Mesenteric fat pad (tissue), 1 donor: ENCODE measurements around the gene TMSB4X. TPM values are rescaled to one million over a fixed set of nuclear protein-coding genes. Genes with fewer than 3 reads are reported as not detected.
"Not testable (repeated sequence)": the region's sequence is repeated elsewhere in the genome, so short reads cannot be mapped to it uniquely, and the experiment has no call there.

Source experiments
- DNase-seq: peaks from one replicate; pipeline ENCODE4 v3.0.0-alpha.2; 2020; ENCODE audit warnings: low spot score
- total RNA-seq: library from RNA; stranded (reverse); fragmentation: NEBNext Ultra II Directional; extraction: Animal tissue kit (Norgen Biotek cat#: 25700); gene quantifications from one replicate; pipeline ENCODE4 v1.2.1, GENCODE V29; 2021
- donor health status: DM: yes; HTN: yes; CAD: no.

The TMSB4X gene
- total RNA-seq, 1 donor from 2014 or later: 3,940 TPM

DNA sequence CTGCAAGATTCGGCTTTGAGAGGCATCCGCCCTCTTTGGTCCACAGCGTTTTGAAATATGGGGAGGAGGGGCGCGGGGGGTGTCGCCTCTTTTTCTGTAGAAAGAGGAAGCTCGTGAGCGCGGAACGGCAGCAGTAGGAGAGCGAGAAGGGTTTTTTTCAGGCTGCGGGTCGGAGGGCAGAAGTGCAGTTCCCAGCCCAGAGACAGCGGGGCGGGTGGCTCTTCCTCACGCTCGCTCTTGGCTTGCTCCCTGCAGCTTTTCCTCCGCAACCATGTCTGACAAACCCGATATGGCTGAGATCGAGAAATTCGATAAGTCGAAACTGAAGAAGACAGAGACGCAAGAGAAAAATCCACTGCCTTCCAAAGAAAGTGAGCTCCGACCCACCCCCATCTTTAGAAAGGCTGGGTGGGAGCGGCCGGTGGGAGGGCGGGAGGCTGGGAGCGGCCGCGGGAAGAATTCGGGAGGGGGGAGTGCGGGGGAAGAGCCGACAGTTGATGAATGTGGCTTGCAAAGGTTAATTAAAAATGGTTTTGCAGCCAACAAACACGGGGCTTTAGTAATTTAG, 1.2 kb downstream of the TMSB4X start:
- no peak for DNase-seq

GRCh38 chrX:12976819-12977732, 2.2 kb downstream of the TMSB4X start:
- not testable (repeated sequence) for DNase-seq

DNA sequence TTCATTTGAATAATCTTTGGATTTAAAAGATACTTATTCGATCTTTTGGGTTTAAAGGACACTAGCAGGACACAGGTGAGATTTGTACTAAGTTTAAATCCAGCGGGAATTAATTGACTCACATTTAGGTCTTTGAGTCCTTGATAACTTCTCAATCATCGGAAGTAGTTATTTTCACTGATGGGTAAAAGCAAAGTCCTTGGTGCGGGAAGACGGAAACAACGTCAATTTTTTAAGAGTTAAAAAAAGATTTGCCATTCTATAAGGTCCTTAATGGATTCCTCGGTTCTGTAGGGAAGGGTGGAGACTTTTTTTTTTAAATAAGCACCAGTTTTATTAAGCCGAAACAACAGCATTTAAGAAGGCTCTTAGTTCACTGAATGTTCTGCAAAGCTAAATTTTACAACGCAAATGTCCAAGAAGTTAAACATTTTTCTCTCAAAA, 2.9 kb downstream of the TMSB4X start:
- DNase-seq: no peak

GRCh38 chrX:12978205-12979025, 3.5 kb downstream of the TMSB4X start:
- DNase-seq: no peak

DNA sequence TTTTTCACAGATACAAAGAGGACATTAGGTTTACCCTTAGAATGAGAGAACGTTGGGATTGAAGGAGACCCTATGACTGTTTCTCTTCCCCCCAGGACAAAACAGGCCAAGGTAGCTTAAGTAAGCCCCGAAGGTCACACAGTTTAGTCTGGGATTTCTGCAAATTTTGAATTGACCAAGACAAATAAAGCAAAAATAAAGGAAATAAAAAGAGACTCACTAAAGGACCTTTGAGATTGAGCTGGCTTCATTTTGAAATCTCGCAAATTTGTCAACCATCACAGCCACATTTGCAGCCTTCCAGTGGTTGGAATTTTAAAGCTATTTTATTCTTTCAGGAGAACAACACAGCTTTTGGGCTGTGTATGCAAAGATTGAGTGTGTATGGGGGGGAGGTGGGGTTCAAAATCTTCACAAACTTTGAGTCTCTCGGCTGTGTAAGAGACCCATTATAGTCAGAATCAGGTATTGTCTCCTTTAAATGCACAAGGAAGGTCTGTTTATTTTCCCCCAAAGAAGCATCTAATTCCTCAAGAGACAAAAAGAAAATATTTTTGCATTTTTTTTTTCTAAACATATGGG, 4.2 kb downstream of the TMSB4X start:
- DNase-seq: no peak

DNA sequence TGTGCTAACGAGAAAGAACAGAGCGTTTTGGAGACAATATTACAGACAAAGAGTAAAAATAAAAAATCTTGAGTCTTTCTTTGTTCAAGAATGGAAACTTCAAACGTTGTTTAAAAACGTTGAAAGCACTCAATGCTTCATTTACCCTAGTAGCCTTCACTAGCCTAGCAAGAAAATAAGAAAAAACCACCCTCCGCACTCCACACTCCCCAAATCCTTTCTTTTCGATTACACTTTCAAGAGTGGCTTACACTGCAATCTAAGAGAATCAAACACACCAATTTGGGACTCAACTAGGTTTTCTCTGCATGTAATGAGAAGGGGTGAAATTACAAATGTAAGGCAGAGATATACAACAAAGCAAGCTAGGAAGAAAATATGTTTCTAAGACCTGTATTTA, 4.7 kb downstream of the TMSB4X start:
- DNase-seq: no peak

GRCh38 chrX:12980039-12980438, 5.1 kb downstream of the TMSB4X start:
- DNase-seq: not testable (repeated sequence)

- no peak for DNase-seq
Measured at GRCh38 chrX:12981880-12982279, 7.0 kb downstream of the TMSB4X start.

GRCh38 chrX:12984603-12985319, 9.9 kb downstream of the TMSB4X start:
- no peak for DNase-seq

GRCh38 chrX:12985331-12985730, 10.4 kb downstream of the TMSB4X start:
- no peak for DNase-seq

DNA sequence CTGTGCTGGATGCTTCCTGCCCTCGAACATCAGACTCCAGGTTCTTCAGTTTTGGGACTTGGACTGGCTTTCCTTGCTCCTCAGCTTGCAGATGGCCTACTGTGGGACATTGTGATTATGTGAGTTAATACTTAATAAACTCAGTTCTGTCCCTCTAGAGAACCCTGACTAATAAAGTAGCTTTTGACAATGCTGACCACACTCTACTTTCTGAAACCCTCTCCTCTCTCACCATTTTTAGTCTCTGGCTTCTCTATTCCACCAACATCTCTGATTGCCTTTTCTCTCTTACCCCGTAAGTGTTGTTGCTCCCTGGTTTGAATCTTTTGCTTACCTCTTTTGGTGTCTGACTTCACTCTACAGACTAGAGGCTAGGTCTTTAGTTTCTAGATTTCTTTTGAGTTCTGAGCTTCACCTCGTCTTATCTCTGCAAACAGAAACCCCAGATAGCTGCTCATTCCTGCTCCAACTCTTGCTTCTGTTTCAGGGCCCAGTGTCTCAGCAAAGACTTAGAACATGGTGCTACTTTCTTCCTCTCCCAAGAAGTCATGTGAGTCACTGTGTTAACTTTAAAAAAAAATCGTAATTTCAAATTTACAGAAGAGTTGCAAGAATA, 11.4 kb downstream of the TMSB4X start:
- no peak for DNase-seq

- no peak for DNase-seq
Measured at GRCh38 chrX:12986886-12987285, 12.0 kb downstream of the TMSB4X start.

DNA sequence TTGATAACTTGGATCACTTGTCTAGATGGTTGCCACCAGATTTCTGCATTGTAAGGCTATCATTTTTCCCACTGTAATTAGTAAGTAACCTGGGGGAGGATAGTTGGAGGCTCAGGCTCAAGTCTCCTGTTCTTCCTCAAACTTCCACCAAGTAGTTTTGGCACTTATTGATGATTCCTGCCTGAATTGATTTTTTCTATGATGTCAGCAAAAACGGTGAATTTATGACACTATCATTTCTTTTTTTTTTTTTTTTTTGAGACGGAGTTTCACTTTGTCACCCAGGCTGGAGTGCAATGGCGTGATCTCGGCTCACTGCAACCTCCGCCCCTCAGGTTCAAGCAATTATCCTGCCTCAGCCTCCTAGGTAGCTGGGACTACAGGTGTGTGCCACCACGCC, 12.4 kb downstream of the TMSB4X start:
- no peak for DNase-seq

DNA sequence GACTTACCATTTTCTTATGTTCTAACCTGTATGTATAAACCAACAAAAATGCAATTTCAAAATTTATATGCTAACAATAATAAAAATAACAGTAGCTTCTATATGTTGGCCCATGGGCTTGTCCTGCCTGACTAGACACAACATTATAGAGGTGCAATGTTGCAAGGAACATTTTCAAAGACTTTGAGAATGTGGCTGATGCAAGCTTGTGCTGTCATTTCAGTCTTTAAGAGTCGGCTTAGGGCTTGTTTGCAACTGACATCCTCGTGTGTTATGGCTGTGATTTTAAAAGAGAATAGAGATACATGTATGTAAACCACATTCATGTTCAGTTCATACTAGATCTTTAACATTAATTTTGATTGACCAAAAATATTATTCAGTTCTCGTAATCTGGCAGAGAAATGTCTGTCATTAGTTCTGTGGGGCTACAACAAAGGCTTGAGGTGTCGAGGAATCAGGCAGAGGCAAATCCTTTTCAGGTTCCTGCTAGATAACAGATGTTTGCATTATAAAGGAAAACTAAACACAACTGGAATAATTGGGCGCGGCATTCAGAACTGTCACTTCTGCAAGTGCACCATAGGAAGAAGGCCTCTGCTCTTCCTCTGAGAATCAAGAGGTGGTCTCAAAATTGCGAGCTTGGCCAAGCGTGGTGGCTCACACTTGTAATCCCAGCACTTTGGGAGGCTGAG, 13.1 kb downstream of the TMSB4X start:
- no peak for DNase-seq

DNA sequence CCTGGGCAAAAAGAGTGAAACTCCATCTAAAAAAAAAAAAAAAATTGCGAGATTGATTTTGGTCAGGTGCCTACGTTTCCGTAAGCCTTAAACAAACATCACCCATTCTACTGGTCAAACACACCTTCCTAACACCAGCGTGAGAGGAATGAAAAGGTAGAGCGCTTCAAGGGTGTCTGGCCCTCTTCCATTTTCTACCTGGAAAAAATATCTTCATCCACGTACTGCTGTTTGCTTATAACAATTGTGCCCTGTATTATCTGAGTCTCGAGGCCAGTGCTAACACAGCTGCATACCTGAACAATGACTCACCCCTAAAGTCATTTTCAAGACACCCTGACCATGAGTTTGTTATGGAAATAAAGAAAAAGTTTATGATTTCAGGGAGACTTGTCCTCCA, 13.9 kb downstream of the TMSB4X start:
- DNase-seq: no peak

DNA sequence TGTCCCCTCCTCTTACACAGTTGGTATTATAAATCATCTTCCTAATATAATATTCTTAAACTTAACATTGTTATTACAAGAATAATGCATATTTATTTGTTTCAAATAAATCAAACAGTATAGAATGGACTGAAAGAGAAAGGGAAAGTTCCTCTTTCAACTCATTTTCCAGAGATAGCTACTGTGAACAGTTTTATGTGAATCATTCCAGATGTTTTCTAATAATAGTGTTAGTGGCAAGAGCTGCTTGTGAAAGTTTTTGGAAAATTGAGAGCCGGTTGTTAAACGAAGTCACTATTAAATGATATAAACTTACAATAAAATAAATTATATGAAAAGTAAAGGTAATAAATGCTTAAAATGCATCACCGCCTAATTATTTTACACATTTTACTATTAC, 14.6 kb downstream of the TMSB4X start:
- DNase-seq: no peak

DNA sequence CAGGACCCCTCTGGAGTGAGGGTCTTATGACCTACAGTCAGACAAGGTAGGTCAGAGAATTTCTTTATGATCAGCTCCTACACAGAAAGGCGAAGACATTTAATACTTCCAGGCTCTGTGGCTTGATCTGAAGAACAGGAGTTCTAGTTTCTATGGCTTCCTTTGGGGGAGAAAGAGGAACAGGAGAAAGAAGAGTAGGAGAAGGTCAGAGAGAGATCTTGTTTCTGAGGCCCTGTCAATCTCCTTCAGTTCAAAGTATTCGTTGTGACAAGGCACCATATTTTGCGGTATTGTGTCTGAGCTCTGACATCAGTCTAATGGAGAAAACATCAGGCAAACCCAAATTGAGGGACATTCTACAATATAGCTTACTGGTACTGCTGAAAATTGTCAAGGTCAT, 16.7 kb downstream of the TMSB4X start:
- DNase-seq: no peak

GRCh38 chrX:12992544-12993118, 17.7 kb downstream of the TMSB4X start:
- DNase-seq: no peak

- no peak for DNase-seq
Measured at GRCh38 chrX:12993826-12994225, 18.9 kb downstream of the TMSB4X start.
